ENCODE results near the gene GPBAR1.

Gene GPBAR1

GRCh38 chr2:218260742-218261422 is at the start of gene GPBAR1:
Gene GPBAR1, plus strand, starts transcription at chr2:218261015. Its CDS starts 1,710 bp downstream, at chr2:218262725.
- Histone ChIP-seq H3K4me1 (no peaks in the 10 kb centered on the region), H3K9me3 (no peaks in the 10 kb centered on the region), H3K27me3 (ENCODE audit: low read depth) (no peaks in the 10 kb centered on the region), H3K4me3 (no peak within 1 kb of the TSS), H3K36me3 (replicated peaks) (peaks cover 13% of the 10 kb centered on the region)
- in situ Hi-C loops (cut with MboI; ENCODE audit: low sequenced_read_pairs) = no loop called here
- peak; percentile 18 to 68 for DNase-seq (ENCODE audit: low spot score in 2 of 2)

- no peak overlapping the region for H3K4me3 ChIP-seq
- peaks cover 9% of the 10 kb centered on the region; the same call in 1 of the 2 replicates for H3K4me1 ChIP-seq
- H3K9me3 ChIP-seq = no peaks in the 10 kb centered on the region
- no peaks in the 10 kb centered on the region; the same call in 1 of the 2 replicates for H3K36me3 ChIP-seq (replicated peaks)
- H3K27me3 ChIP-seq (ENCODE audit: low read depth) = no peaks in the 10 kb centered on the region; the same call in 1 of the 2 replicates
- in situ Hi-C loops (cut with MboI; ENCODE audit: low sequenced_read_pairs) = no loop called here
- no peak for DNase-seq (ENCODE audit: low spot score in 2 of 2)
These were observed 46.7 kb upstream of the GPBAR1 start for GRCh38 chr2:218214116-218214515.

GRCh38 chr2:218216336-218216673 is 44.5 kb upstream of the GPBAR1 start:
- Histone ChIP-seq H3K9me3 (no peaks in the 10 kb centered on the region), H3K36me3 (replicated peaks) (peaks cover 7% of the 10 kb centered on the region; the same call in 1 of the 2 replicates), H3K4me3 (peak overlapping the region; percentile 89), H3K4me1 (peaks cover 26% of the 10 kb centered on the region), H3K27me3 (ENCODE audit: low read depth) (no peaks in the 10 kb centered on the region)
- no peak for DNase-seq (ENCODE audit: low spot score in 2 of 2)
- in situ Hi-C loops (cut with MboI; ENCODE audit: low sequenced_read_pairs) = no loop called here

GRCh38 chr2:218216674-218217359 is 44.0 kb upstream of the GPBAR1 start, which contains the start of gene ARPC2:
Gene ARPC2, plus strand, starts transcription at chr2:218217189. Its CDS starts 282 bp downstream, at chr2:218217471.
- no peaks in the 10 kb centered on the region for H3K27me3 ChIP-seq (ENCODE audit: low read depth)
- in situ Hi-C loops (cut with MboI; ENCODE audit: low sequenced_read_pairs) = no loop called here
- peaks cover 26% of the 10 kb centered on the region for H3K4me1 ChIP-seq
- peak; percentile 85 to 93 for DNase-seq (ENCODE audit: low spot score in 2 of 2)
- H3K36me3 ChIP-seq (replicated peaks) = peaks cover 10% of the 10 kb centered on the region; the same call in 1 of the 2 replicates
- H3K9me3 ChIP-seq = no peaks in the 10 kb centered on the region
- peak within 1 kb of the TSS; percentile 89 for H3K4me3 ChIP-seq

- in situ Hi-C loops (cut with MboI; ENCODE audit: low sequenced_read_pairs) = no loop called here
- peaks cover 11% of the 10 kb centered on the region; the same call in 1 of the 2 replicates for H3K36me3 ChIP-seq (replicated peaks)
- H3K27me3 ChIP-seq (ENCODE audit: low read depth) = no peaks in the 10 kb centered on the region
- peak overlapping the region; percentile 89 for H3K4me3 ChIP-seq
- H3K4me1 ChIP-seq = peaks cover 28% of the 10 kb centered on the region
- DNase-seq (ENCODE audit: low spot score in 2 of 2) = peak; percentile 36 to 65
- H3K9me3 ChIP-seq = no peaks in the 10 kb centered on the region
These were observed 43.2 kb upstream of the GPBAR1 start for GRCh38 chr2:218217360-218218267.

- in situ Hi-C loops (cut with MboI; ENCODE audit: low sequenced_read_pairs) = no loop called here
- peaks cover 11% of the 10 kb centered on the region; the same call in 1 of the 2 replicates for H3K36me3 ChIP-seq (replicated peaks)
- peak in 1 of 2 experiments; percentile 8 for DNase-seq (ENCODE audit: low spot score in 2 of 2)
- H3K27me3 ChIP-seq (ENCODE audit: low read depth) = no peaks in the 10 kb centered on the region
- H3K4me1 ChIP-seq = peaks cover 30% of the 10 kb centered on the region
- H3K4me3 ChIP-seq = peak overlapping the region; percentile 89
- no peaks in the 10 kb centered on the region for H3K9me3 ChIP-seq
These were observed 42.3 kb upstream of the GPBAR1 start for GRCh38 chr2:218218268-218219185.

- H3K4me3 ChIP-seq = peak overlapping the region; percentile 89; the same call in 1 of the 2 replicates
- H3K36me3 ChIP-seq (replicated peaks) = peaks cover 22% of the 10 kb centered on the region
- DNase-seq (ENCODE audit: low spot score in 2 of 2) = no peak
- H3K9me3 ChIP-seq = no peaks in the 10 kb centered on the region
- peaks cover 28% of the 10 kb centered on the region for H3K4me1 ChIP-seq
- in situ Hi-C loops (cut with MboI; ENCODE audit: low sequenced_read_pairs) = no loop called here
- H3K27me3 ChIP-seq (ENCODE audit: low read depth) = no peaks in the 10 kb centered on the region
These were observed 40.9 kb upstream of the GPBAR1 start for GRCh38 chr2:218219934-218220333.

GRCh38 chr2:218221000-218221399 is 39.8 kb upstream of the GPBAR1 start:
- in situ Hi-C loops (cut with MboI; ENCODE audit: low sequenced_read_pairs) = no loop called here
- Histone ChIP-seq H3K27me3 (ENCODE audit: low read depth) (no peaks in the 10 kb centered on the region), H3K4me3 (no peak overlapping the region), H3K36me3 (replicated peaks) (peaks cover 33% of the 10 kb centered on the region), H3K9me3 (no peaks in the 10 kb centered on the region), H3K4me1 (peaks cover 28% of the 10 kb centered on the region)
- DNase-seq (ENCODE audit: low spot score in 2 of 2) = no peak

- in situ Hi-C loops (cut with MboI; ENCODE audit: low sequenced_read_pairs) = no loop called here
- H3K4me1 ChIP-seq = peaks cover 30% of the 10 kb centered on the region
- H3K9me3 ChIP-seq = no peaks in the 10 kb centered on the region
- H3K36me3 ChIP-seq (replicated peaks) = peaks cover 46% of the 10 kb centered on the region
- no peaks in the 10 kb centered on the region for H3K27me3 ChIP-seq (ENCODE audit: low read depth)
- H3K4me3 ChIP-seq = no peak overlapping the region
- no peak for DNase-seq (ENCODE audit: low spot score in 2 of 2)
These were observed 37.8 kb upstream of the GPBAR1 start for GRCh38 chr2:218223046-218223445.

- H3K36me3 ChIP-seq (replicated peaks) = peaks cover 54% of the 10 kb centered on the region
- H3K4me1 ChIP-seq = peaks cover 37% of the 10 kb centered on the region
- H3K27me3 ChIP-seq (ENCODE audit: low read depth) = no peaks in the 10 kb centered on the region
- in situ Hi-C loops (cut with MboI; ENCODE audit: low sequenced_read_pairs) = no loop called here
- no peak overlapping the region for H3K4me3 ChIP-seq
- no peaks in the 10 kb centered on the region for H3K9me3 ChIP-seq
- DNase-seq (ENCODE audit: low spot score in 2 of 2) = no peak
These were observed 36.6 kb upstream of the GPBAR1 start for GRCh38 chr2:218224186-218224585.

GRCh38 chr2:218226903-218227302 is 33.9 kb upstream of the GPBAR1 start:
- H3K27me3 ChIP-seq (ENCODE audit: low read depth) = no peaks in the 10 kb centered on the region
- no peak for DNase-seq (ENCODE audit: low spot score in 2 of 2)
- H3K4me3 ChIP-seq = no peak overlapping the region
- H3K9me3 ChIP-seq = no peaks in the 10 kb centered on the region
- in situ Hi-C loops (cut with MboI; ENCODE audit: low sequenced_read_pairs) = no loop called here
- H3K36me3 ChIP-seq (replicated peaks) = peaks cover 59% of the 10 kb centered on the region
- peaks cover 36% of the 10 kb centered on the region for H3K4me1 ChIP-seq

- no peaks in the 10 kb centered on the region for H3K9me3 ChIP-seq
- H3K4me1 ChIP-seq = peaks cover 29% of the 10 kb centered on the region
- no peak overlapping the region for H3K4me3 ChIP-seq
- H3K27me3 ChIP-seq (ENCODE audit: low read depth) = no peaks in the 10 kb centered on the region
- DNase-seq (ENCODE audit: low spot score in 2 of 2) = peak in 1 of 2 experiments; percentile 5
- H3K36me3 ChIP-seq (replicated peaks) = peaks cover 73% of the 10 kb centered on the region
- in situ Hi-C loops (cut with MboI; ENCODE audit: low sequenced_read_pairs) = no loop called here
These were observed 32.3 kb upstream of the GPBAR1 start for GRCh38 chr2:218228366-218229090.
